Endothelial cell (in vitro differentiated cells): Measurements from ENCODE around the gene TMCC1. TPM values are rescaled to one million over a fixed set of nuclear protein-coding genes. Genes with fewer than 3 reads are reported as not detected.

Experiments used
- DNase-seq: peaks from one replicate; pipeline ENCODE4 v3.0.0; 2021; ENCODE audit warnings: low spot score
- H3K27ac Mint-ChIP-seq: one replicate; pipeline ENCODE4 v1.8.0; 2021; ENCODE audit warnings: mixed read lengths, inconsistent platforms; ENCODE audit not compliant: unreplicated experiment
- H3K27me3 Mint-ChIP-seq: one replicate; pipeline ENCODE4 v1.8.0; 2021; ENCODE audit warnings: mild to moderate bottlenecking, moderate library complexity, mixed read lengths, inconsistent platforms; ENCODE audit not compliant: unreplicated experiment
- H3K36me3 Mint-ChIP-seq: one replicate; pipeline ENCODE4 v1.8.0; 2021; ENCODE audit warnings: mild to moderate bottlenecking, low read depth, mixed read lengths, inconsistent platforms; ENCODE audit not compliant: unreplicated experiment
- H3K4me1 Mint-ChIP-seq: one replicate; pipeline ENCODE4 v1.8.0; 2021; ENCODE audit warnings: mild to moderate bottlenecking, mixed read lengths, inconsistent platforms; ENCODE audit not compliant: unreplicated experiment
- H3K4me3 Mint-ChIP-seq: one replicate; pipeline ENCODE4 v1.8.0; 2021; ENCODE audit warnings: mild to moderate bottlenecking, mixed read lengths, inconsistent platforms; ENCODE audit not compliant: unreplicated experiment
- H3K9me3 Mint-ChIP-seq: one replicate; pipeline ENCODE4 v1.8.0; 2021; ENCODE audit warnings: mixed read lengths, inconsistent platforms; ENCODE audit not compliant: unreplicated experiment
- CTCF ChIP-seq: fragments of 200-600 bp; sonication (generic); IDR thresholded peaks from one replicate; pipeline ENCODE4 v1.5.0; 2021; ENCODE audit warnings: antibody characterized with exemption; ENCODE audit not compliant: unreplicated experiment
- total RNA-seq: library from RNA; stranded (reverse); fragmentation: NEBNext Ultra II Directional; extraction: Animal tissue kit (Norgen Biotek cat#: 25700); gene quantifications from one replicate; pipeline ENCODE4 v1.2.1, GENCODE V29; 2021; ENCODE audit not compliant: unreplicated experiment

The TMCC1 gene
- total RNA-seq, 1 donor from 2014 or later, result 50.9 TPM

GRCh38 chr3:129855832-129856419 is 37.6 kb downstream of the TMCC1 start:
- no peak overlapping the region for H3K4me3 Mint-ChIP-seq
- no peaks in the 10 kb centered on the region for H3K27me3 Mint-ChIP-seq
- DNase-seq, result no peak
- H3K27ac Mint-ChIP-seq, result no peak overlapping the region
- no peak for TF ChIP-seq CTCF
- H3K9me3 Mint-ChIP-seq, result no peaks in the 10 kb centered on the region
- peaks cover 2% of the 10 kb centered on the region for H3K4me1 Mint-ChIP-seq
- peaks cover 21% of the 10 kb centered on the region for H3K36me3 Mint-ChIP-seq

- no peak overlapping the region for H3K4me3 Mint-ChIP-seq
- no peaks in the 10 kb centered on the region for H3K27me3 Mint-ChIP-seq
- H3K9me3 Mint-ChIP-seq, result no peaks in the 10 kb centered on the region
- no peak overlapping the region for H3K27ac Mint-ChIP-seq
- no peak for TF ChIP-seq CTCF
- no peak for DNase-seq
- H3K36me3 Mint-ChIP-seq, result peaks cover 24% of the 10 kb centered on the region
- peaks cover 2% of the 10 kb centered on the region for H3K4me1 Mint-ChIP-seq
These were observed 38.2 kb downstream of the TMCC1 start for GRCh38 chr3:129855170-129855831.

- H3K4me1 Mint-ChIP-seq, result peaks cover 2% of the 10 kb centered on the region
- no peaks in the 10 kb centered on the region for H3K9me3 Mint-ChIP-seq
- DNase-seq, result no peak
- no peak overlapping the region for H3K4me3 Mint-ChIP-seq
- no peak overlapping the region for H3K27ac Mint-ChIP-seq
- no peaks in the 10 kb centered on the region for H3K27me3 Mint-ChIP-seq
- peaks cover 28% of the 10 kb centered on the region for H3K36me3 Mint-ChIP-seq
- TF ChIP-seq CTCF, result no peak
These were observed 39.1 kb downstream of the TMCC1 start for GRCh38 chr3:129854460-129854859.

GRCh38 chr3:129845956-129846355 is 47.6 kb downstream of the TMCC1 start:
- no peak overlapping the region for H3K4me3 Mint-ChIP-seq
- H3K27me3 Mint-ChIP-seq, result no peaks in the 10 kb centered on the region
- no peak overlapping the region for H3K27ac Mint-ChIP-seq
- H3K9me3 Mint-ChIP-seq, result no peaks in the 10 kb centered on the region
- H3K4me1 Mint-ChIP-seq, result peaks cover 4% of the 10 kb centered on the region
- no peak for DNase-seq
- H3K36me3 Mint-ChIP-seq, result peaks cover 19% of the 10 kb centered on the region
- no peak for TF ChIP-seq CTCF

- no peak for TF ChIP-seq CTCF
- no peak for DNase-seq
- H3K27ac Mint-ChIP-seq, result no peak overlapping the region
These were observed 52.7 kb downstream of the TMCC1 start for GRCh38 chr3:129840707-129841360.

More at GRCh38 chr3:129840707-129841360, 52.7 kb downstream of the TMCC1 start:
- Mint-ChIP-seq H3K27me3 (no peaks in the 10 kb centered on the region), H3K4me3 (no peak overlapping the region), H3K4me1 (peaks cover 28% of the 10 kb centered on the region), H3K36me3 (peaks cover 12% of the 10 kb centered on the region), H3K9me3 (no peaks in the 10 kb centered on the region)
